ENCODE results near the gene CTNNBL1. TPM values are rescaled to one million over a fixed set of nuclear protein-coding genes. Genes with fewer than 3 reads are reported as not detected.

The CTNNBL1 gene, protein sequence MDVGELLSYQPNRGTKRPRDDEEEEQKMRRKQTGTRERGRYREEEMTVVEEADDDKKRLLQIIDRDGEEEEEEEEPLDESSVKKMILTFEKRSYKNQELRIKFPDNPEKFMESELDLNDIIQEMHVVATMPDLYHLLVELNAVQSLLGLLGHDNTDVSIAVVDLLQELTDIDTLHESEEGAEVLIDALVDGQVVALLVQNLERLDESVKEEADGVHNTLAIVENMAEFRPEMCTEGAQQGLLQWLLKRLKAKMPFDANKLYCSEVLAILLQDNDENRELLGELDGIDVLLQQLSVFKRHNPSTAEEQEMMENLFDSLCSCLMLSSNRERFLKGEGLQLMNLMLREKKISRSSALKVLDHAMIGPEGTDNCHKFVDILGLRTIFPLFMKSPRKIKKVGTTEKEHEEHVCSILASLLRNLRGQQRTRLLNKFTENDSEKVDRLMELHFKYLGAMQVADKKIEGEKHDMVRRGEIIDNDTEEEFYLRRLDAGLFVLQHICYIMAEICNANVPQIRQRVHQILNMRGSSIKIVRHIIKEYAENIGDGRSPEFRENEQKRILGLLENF
- 10 to 100 TPM; 50.4 to 61.0 TPM for total RNA-seq
- polyA plus RNA-seq (ENCODE audit: insufficient read depth, low read depth, low replicate concordance): 119 TPM
- long read RNA-seq, donor 1, transcript CTNNBL1-201 (16 exons, 1,925 nt): major isoform, 10 of 30 reads
- long read RNA-seq, donor 1, partial matches to known transcripts: 17 of 30 reads
- long read RNA-seq, donor 1, other reads (novel, unspliced or antisense): 0 of 30 reads
- long read RNA-seq, donor 2, transcript CTNNBL1-201 (16 exons, 1,925 nt): major isoform, 10 of 24 reads
- long read RNA-seq, donor 2, partial matches to known transcripts: 10 of 24 reads
- long read RNA-seq, donor 2, other reads (novel, unspliced or antisense): 0 of 24 reads

DNA sequence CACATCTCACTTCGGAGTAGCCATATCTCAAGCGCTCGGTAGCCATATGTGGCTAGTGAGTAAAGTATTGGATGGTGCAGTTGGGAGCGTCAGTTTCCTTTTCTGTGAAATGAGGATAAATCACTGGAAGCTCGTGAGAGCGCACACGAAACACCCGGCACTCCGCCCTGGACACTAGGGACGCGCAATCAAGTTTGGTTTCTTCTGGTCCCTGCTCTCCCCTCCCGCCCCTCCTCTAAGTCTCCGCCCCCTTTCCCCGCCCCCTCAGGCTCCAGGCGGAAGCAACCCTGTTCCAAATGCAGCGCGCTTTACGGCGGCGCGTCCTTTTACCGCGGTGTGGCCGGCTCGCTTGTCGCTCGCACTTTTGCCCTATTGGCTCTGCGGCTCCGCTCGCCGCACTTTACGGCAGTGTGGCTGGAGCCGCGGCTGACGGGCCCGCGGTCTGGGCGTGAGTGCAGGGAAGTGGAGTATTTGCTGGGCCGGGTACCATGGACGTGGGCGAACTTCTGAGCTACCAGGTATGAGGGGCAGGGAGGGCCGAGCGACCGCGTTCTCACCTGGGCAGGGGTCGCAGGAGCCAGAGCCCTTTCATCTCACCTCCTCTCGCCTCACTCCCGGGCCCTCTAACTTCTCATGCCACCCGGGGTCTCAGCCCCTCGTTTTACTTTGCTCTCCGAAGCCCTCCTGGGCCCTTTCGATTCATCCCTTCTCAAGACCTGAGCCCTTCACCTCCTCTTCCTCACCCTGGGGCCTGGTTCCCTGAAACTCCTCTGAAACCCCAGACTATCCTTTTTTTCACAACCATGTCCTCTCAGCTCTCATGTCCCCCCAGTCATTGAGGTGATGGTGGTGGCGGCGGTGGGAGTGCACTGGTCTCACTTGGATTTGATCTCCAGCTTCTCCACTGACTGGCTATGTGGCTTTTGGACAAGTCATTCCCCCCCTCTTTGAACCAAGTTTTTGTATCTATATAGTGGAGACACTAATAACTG is at the start of gene CTNNBL1:
Gene CTNNBL1 (plus strand): TSS at position 396 of the 992 bp plus-strand sequence. CDS start 93 bp downstream, at position 489.
- no peaks in the 10 kb centered on the region for H3K36me3 ChIP-seq (ENCODE audit: low read depth, missing control alignments)
- DNase-seq: peak; percentile 99
- 0 to 1% methylated on average over 47 to 54 of the region's 54 CpGs for WGBS, 2 donors
- H3K4me3 ChIP-seq: peak within 1 kb of the TSS; percentile 63 to 83
- intact Hi-C loops (cut with DNase I; ENCODE audit: low total_unique reads): no loop called here
- H3K27ac ChIP-seq: peak within 1 kb of the TSS in 1 of 2 donors; percentile 51
- TF ChIP-seq, protein P1, sequence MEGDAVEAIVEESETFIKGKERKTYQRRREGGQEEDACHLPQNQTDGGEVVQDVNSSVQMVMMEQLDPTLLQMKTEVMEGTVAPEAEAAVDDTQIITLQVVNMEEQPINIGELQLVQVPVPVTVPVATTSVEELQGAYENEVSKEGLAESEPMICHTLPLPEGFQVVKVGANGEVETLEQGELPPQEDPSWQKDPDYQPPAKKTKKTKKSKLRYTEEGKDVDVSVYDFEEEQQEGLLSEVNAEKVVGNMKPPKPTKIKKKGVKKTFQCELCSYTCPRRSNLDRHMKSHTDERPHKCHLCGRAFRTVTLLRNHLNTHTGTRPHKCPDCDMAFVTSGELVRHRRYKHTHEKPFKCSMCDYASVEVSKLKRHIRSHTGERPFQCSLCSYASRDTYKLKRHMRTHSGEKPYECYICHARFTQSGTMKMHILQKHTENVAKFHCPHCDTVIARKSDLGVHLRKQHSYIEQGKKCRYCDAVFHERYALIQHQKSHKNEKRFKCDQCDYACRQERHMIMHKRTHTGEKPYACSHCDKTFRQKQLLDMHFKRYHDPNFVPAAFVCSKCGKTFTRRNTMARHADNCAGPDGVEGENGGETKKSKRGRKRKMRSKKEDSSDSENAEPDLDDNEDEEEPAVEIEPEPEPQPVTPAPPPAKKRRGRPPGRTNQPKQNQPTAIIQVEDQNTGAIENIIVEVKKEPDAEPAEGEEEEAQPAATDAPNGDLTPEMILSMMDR (IDR thresholded peaks at IDR 0.05): peak in 1 of 3 experiments; percentile 14
- TF ChIP-seq POLR2A (IDR thresholded peaks at IDR 0.05): no peak
- H3K27me3 ChIP-seq: no peaks in the 10 kb centered on the region
- no peaks in the 10 kb centered on the region for H3K4me1 ChIP-seq
- no peaks in the 10 kb centered on the region for H3K9me3 ChIP-seq

DNA sequence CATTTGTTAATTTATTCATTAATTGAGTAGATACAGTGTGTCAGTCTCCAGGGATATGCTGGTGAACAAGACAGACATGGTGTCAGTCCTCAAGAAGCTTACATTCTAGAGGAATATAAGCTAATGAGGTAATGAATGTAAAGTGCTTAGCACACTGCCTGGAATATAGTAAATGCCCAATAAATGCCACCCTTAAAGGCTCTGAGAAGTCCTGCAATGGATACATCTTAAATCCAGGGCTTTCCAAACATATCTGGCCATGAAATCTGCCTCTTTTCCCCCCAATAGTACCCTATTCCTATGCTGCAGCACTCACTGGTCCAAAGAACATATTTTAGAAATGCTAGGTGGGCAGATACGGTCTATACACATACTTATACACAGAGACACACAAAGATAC is 49.2 kb upstream of the CTNNBL1 start:
- no peak for DNase-seq
- no peaks in the 10 kb centered on the region for H3K36me3 ChIP-seq (ENCODE audit: low read depth, missing control alignments)
- H3K9me3 ChIP-seq: no peaks in the 10 kb centered on the region
- no peak overlapping the region for H3K27ac ChIP-seq
- H3K4me3 ChIP-seq: no peak overlapping the region
- 84 to 88% methylated on average over 1 of the region's 1 CpG for WGBS, 2 donors
- no peaks in the 10 kb centered on the region for H3K27me3 ChIP-seq
- no peak for TF ChIP-seq POLR2A (IDR thresholded peaks at IDR 0.05)
- TF ChIP-seq, protein P1 (IDR thresholded peaks at IDR 0.05): no peak
- intact Hi-C loops (cut with DNase I; ENCODE audit: low total_unique reads): no loop called here
- H3K4me1 ChIP-seq: no peaks in the 10 kb centered on the region

DNA sequence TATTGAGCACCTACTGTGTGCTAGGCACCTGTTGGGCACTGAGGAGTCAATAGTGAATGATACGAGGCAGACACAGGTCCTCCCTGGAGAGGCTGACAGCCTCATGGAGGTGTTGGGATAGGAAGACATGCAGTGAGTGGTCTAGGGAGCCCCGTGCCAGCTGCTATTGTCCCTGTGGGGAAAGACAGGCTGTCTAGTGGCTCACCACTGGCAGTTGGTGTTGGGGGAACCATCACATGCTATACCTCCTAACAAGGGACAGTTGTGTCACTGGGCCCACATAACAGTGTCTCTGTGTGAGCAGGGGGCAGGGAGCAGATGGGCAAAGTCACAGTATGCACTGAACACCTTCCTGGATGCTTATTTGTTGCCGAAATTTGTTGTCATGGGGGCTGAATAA is 45.9 kb upstream of the CTNNBL1 start:
- WGBS, 2 donors: 86 to 95% methylated on average over 2 to 3 of the region's 3 CpGs
- DNase-seq: no peak
- TF ChIP-seq, protein P1 (IDR thresholded peaks at IDR 0.05): no peak
- TF ChIP-seq POLR2A (IDR thresholded peaks at IDR 0.05): no peak
- Histone ChIP-seq H3K9me3 (no peaks in the 10 kb centered on the region), H3K36me3 (ENCODE audit: low read depth, missing control alignments) (no peaks in the 10 kb centered on the region), H3K27ac (no peak overlapping the region), H3K27me3 (no peaks in the 10 kb centered on the region), H3K4me3 (no peak overlapping the region), H3K4me1 (no peaks in the 10 kb centered on the region)
- intact Hi-C loops (cut with DNase I; ENCODE audit: low total_unique reads): no loop called here

DNA sequence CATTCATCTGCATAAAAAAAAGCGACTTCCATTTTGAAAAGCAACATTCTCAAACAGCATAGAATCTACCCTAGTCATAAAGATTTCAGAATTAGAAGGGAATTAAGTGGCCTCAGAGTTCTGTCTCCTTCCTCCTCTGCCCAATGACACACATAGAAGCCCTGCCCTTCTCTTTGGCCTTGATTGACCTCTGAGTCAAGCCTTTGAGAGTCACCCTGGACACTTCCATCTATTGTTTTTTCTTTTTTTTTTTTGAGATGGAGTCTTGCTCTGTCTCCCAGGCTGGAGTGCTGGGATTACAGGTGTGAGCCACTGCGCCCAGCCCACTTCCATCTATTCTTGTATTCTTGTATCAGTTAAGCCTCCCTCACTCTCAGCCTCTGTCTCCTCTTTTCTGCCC is 44.8 kb upstream of the CTNNBL1 start:
- H3K4me1 ChIP-seq: no peaks in the 10 kb centered on the region
- no peak for DNase-seq
- TF ChIP-seq, protein P1 (IDR thresholded peaks at IDR 0.05): no peak
- TF ChIP-seq POLR2A (IDR thresholded peaks at IDR 0.05): no peak
- no peaks in the 10 kb centered on the region for H3K36me3 ChIP-seq (ENCODE audit: low read depth, missing control alignments)
- H3K4me3 ChIP-seq: no peak overlapping the region
- H3K27me3 ChIP-seq: no peaks in the 10 kb centered on the region
- intact Hi-C loops (cut with DNase I; ENCODE audit: low total_unique reads): no loop called here
- WGBS, 2 donors: 62 to 87% methylated on average over 2 of the region's 2 CpGs
- no peaks in the 10 kb centered on the region for H3K9me3 ChIP-seq
- no peak overlapping the region for H3K27ac ChIP-seq

Data from testis (tissue), 5 donors.